Fibroblast of the aortic adventitia (primary cell): ENCODE results near the gene NOB1. TPM values are rescaled to one million over a fixed set of nuclear protein-coding genes. Genes with fewer than 3 reads are reported as not detected.

ENCODE experiments used
- DNase-seq: peaks from one replicate; pipeline ENCODE4 v3.0.0-alpha.2; 2010; ENCODE audit warnings: low read depth
- H3K4me3 ChIP-seq: 2 replicates; pipeline ENCODE4 v1.5.1; 2011; ENCODE audit warnings: low read depth, mild to moderate bottlenecking, control low read depth, low read length, moderate library complexity
- total RNA-seq: library from RNA; depleted of rRNA; stranded (reverse); fragments of >200 nt; gene quantifications from 2 replicates; pipeline ENCODE4 v1.2.3, GENCODE V29; 2012; ENCODE audit warnings: low replicate concordance
- TF ChIP-seq, protein P1 (sequence below): IDR thresholded peaks from 2 replicates; pipeline ENCODE4 v1.5.1; 2011; ENCODE audit warnings: mild to moderate bottlenecking, low read length, control low read depth, inconsistent platforms; ENCODE audit not compliant: insufficient read depth

The NOB1 gene
- total RNA-seq, 1 donor = 35.8 TPM

GRCh38 chr16:69709456-69710084 lies 45.2 kb downstream of the NOB1 start:
- TF ChIP-seq, protein P1, sequence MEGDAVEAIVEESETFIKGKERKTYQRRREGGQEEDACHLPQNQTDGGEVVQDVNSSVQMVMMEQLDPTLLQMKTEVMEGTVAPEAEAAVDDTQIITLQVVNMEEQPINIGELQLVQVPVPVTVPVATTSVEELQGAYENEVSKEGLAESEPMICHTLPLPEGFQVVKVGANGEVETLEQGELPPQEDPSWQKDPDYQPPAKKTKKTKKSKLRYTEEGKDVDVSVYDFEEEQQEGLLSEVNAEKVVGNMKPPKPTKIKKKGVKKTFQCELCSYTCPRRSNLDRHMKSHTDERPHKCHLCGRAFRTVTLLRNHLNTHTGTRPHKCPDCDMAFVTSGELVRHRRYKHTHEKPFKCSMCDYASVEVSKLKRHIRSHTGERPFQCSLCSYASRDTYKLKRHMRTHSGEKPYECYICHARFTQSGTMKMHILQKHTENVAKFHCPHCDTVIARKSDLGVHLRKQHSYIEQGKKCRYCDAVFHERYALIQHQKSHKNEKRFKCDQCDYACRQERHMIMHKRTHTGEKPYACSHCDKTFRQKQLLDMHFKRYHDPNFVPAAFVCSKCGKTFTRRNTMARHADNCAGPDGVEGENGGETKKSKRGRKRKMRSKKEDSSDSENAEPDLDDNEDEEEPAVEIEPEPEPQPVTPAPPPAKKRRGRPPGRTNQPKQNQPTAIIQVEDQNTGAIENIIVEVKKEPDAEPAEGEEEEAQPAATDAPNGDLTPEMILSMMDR = peak; percentile 57
- H3K4me3 ChIP-seq = no peak overlapping the region
- DNase-seq = peak; percentile 84

DNA sequence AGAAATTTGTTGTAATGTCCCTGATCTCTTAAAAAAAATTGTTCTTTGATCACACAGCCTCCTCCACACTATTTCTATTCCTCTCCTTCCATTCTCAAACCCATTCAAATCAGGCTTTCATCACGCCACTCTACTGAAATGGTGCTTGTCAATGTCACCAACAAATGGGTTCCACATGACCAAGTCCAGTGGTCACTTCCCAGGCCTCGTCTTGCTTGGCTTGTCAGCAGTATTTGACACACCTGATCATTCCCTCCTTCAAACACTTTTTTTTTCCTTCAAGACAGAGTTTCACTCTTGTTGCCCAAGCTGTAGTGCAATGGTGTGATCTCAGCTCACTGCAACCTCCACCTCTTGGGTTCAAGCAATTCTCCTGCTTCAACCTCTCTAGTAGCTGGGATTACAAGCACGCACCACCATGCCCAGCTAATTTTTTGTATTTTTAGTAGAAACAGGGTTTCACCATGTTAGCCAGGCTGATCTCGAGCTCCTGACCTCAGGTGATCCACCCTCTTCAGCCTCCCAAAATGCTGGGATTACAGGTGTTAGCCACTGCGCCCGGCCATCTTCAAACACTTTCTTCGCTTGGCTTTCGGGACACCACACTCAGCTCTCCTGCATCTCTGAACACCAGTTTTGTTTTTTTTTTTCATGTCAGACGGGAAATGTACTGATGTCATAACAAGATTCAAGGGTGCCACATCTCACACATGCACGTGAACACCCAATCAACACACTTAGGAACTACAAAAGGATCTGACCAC lies 46.6 kb downstream of the NOB1 start:
- no peak overlapping the region for H3K4me3 ChIP-seq
- TF ChIP-seq, protein P1 = no peak
- DNase-seq = no peak

- TF ChIP-seq, protein P1 = no peak
- DNase-seq = no peak
- no peak overlapping the region for H3K4me3 ChIP-seq
Observed at GRCh38 chr16:69706975-69707340, 47.8 kb downstream of the NOB1 start.

DNA sequence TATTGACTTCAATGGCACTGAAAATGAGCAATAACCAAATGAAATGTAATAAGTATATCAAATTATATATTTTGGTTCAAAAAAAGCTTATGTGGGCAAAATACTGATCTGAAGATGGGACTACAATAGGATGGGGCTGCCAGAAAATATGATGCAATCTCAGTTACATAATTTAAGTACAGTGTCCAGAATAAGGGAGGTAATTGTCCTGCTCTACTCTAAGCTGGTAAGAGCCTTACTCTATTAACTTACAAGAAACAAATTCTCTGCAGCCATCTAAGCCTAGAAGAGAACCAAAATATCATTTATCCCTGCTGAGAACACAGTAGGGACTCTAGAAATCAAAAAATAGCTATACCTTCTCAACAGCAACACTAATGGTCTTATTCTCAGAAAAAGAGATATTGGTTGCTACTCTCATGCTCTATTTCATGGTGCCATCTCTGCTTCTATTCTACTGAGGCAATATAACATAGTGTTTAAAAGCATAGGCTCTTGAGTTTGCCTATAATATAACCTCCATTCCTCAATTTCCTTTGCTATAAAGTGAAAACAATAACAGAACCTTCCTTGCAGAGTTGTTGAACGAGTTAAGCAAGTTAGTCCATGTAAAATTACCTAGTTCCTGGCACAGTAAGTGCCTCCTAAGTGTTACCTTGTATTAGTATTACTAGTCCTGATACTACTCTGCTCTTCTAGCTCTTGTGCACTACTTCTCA lies 48.3 kb downstream of the NOB1 start:
- peak; percentile 75 for DNase-seq
- TF ChIP-seq, protein P1 = no peak
- no peak overlapping the region for H3K4me3 ChIP-seq

DNA sequence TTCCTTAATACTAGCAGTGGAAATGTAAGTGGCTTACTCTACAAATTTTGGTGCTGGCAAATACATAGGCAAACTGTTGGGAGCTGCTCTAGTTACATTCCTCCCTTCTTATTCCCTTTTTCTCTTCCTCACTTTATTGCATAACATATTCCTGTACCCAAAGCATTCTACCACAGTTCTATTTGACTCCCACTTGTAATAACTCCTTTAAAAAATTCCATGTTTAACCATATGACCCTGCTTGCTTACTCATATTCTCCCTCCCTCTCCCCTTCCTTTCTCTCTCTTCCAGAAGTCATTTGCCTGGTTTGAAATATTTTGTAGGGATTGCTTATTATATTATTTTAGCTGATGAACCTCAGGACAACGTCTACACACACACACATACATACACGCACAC lies 51.1 kb downstream of the NOB1 start:
- TF ChIP-seq, protein P1 = no peak
- DNase-seq = peak; percentile 45
- H3K4me3 ChIP-seq = no peak overlapping the region

GRCh38 chr16:69701866-69702265 lies 52.9 kb downstream of the NOB1 start:
- TF ChIP-seq, protein P1 = no peak
- DNase-seq = no peak
- H3K4me3 ChIP-seq = no peak overlapping the region
